NCI-H2107 treated with DMSO at 0.1 percent for 48 hours (cell line): ENCODE results near the gene PRDM1.

Source experiments
- DNase-seq: peaks from one replicate; lab custom pipeline; 2025; ENCODE audit not compliant: unreplicated experiment; lab: John Stamatoyannopoulos, UW

PRDM1 gene

DNA sequence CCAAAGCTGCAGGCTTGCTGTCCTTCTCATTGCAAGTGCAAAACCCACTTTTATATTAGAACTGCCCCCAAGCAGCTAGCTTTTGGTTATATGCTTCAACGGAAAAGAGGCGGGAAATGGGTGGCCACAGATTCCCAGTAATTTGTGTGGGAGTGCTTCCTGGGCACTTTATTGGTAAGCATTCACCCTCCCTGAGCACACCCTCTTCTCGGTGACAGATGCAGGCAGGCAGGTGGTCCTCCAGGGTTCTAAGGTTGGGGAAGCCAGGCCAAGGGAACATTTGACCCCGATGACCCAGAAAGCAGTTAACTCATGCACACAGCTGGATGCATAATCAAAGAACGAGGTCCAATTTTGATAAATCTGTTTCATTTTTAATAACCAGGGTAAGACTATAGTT is 29.1 kb downstream of the PRDM1 start:
- no peak for DNase-seq

GRCh38 chr6:106116125-106116832 is 30.1 kb downstream of the PRDM1 start:
- DNase-seq = no peak

DNA sequence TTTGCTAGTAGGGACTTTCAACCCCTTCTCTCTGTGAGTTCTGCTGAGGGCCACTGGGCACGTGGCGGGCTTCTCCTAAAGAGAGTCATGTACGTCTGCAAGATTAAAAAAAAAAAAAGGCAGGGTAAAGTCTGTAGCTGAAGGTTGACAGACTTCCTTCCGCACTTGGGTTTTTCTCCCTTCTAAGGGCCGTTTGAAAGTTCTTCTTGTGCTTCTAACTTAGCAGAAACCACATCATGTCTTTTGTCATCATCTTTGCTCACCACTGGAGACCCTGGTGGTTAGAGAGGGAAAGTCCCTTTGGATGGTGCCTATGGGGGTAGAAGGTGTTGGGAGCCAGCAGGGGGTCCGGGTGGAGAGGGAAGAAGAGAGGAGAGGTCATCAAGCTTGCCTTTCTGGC is 31.4 kb downstream of the PRDM1 start:
- DNase-seq = no peak

GRCh38 chr6:106118835-106119431 is 32.8 kb downstream of the PRDM1 start:
- DNase-seq = no peak

DNA sequence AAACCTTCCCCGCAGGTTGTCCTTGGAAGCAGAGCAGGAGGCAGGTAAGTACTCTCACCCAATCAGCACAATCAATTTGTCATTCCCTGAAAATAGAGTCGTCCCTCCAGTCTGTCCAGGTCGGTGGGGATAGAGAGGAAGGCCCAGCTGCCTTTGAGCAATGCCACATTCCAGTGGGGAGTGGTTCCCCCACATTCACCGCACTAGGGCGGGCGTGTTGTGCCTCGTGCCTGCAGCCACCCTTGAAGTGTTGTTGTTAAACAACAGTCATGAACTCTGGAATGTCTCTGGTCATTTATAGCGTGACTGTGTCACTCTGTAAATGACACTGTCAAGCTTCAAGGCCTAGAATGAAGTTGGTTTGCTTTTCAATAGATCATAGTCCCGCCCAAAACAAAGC is 33.4 kb downstream of the PRDM1 start:
- DNase-seq = no peak

GRCh38 chr6:106120006-106120405 is 33.9 kb downstream of the PRDM1 start:
- no peak for DNase-seq

- DNase-seq = no peak
These were observed 34.3 kb downstream of the PRDM1 start for GRCh38 chr6:106120406-106120805.

GRCh38 chr6:106122306-106122918 is 36.3 kb downstream of the PRDM1 start:
- peak; percentile 30 for DNase-seq

- no peak for DNase-seq
These were observed 37.0 kb downstream of the PRDM1 start for GRCh38 chr6:106122938-106123656.

- DNase-seq = no peak
These were observed 37.9 kb downstream of the PRDM1 start for GRCh38 chr6:106124015-106124414.

- no peak for DNase-seq
These were observed 38.6 kb downstream of the PRDM1 start for GRCh38 chr6:106124437-106125430.

- no peak for DNase-seq
These were observed 39.8 kb downstream of the PRDM1 start for GRCh38 chr6:106125925-106126435.

DNA sequence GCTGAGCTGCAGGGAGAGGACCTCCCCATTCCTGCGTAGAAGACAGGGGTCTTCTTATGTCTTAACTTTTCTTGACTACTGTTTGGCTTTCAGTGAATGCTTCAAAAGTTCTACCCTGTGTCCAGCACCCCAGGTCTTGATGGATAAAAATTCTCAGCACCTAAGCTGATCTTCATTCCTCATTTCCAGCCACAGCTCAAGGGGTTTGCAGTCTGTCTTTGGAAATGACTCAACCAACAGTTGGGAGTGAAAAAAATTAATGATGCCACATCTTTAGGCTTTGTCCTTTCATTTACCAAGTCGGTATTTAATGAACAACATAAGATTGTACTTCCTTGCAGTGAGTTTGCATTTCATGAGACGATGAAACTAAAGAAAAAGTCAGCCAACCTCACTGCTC is 40.3 kb downstream of the PRDM1 start:
- DNase-seq = no peak

DNA sequence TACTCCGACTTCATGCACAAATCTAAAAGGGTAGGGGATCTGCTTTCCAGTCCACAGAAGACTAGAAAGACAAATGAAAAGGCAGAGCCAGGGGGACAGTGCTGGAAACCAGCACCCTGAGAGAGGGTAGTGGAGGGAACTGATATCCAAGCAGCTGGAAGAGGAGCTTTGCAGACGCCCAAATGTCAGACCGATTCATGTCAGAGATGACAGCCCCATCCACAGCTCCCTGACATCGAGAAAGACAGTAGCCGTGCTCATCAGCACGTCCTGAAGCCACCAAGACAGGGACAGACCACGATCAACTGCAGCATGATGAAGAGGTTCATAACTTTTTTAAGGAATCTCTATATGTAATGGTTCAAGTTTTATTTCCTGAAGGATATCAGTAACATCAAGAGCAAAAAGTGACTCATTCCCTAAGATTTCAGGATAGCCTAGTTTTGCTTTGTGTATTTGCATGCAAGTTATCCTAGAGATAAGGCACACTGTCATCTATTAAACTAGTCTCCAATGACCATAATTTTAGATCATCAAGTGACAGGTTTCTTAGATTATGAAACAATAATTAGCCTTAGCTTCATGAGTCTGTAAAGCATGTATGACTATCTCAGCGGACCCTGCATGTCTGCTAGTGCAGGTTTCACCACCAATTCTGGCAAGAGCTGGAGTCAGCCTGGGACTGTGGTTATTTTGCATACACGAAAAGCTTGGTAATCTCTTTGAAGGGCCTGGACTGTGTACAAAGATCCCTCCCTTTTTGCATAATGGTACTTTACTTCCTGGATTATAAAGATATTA is 43.0 kb downstream of the PRDM1 start:
- DNase-seq = no peak

DNA sequence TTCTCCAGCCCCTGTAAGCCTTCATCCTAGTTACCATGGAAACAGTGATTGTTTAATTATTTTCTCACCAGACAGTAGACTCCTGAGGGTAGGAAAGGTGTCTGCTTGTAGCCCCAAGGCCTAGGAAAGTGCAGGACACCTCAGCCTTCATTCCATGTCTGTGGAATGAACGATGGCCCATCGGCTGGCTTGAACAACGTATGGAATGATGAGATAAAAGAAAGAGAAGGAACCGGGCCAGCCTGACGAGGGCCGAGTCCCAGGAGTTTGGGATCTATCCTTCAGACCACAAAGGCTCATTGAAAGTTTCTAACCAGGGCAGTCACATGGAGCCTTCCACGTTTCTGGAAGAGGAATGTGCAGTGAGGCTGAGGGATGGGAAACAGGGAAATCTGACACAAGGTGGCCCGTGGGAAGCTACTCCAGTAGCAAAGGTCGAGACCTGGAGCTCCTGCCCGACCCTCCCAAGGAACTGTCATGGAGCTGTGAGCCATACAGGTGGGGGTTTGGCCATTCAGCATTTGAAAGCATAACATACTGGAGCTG is 46.1 kb downstream of the PRDM1 start:
- DNase-seq = no peak

GRCh38 chr6:106133040-106133439 is 46.9 kb downstream of the PRDM1 start:
- DNase-seq = no peak

DNA sequence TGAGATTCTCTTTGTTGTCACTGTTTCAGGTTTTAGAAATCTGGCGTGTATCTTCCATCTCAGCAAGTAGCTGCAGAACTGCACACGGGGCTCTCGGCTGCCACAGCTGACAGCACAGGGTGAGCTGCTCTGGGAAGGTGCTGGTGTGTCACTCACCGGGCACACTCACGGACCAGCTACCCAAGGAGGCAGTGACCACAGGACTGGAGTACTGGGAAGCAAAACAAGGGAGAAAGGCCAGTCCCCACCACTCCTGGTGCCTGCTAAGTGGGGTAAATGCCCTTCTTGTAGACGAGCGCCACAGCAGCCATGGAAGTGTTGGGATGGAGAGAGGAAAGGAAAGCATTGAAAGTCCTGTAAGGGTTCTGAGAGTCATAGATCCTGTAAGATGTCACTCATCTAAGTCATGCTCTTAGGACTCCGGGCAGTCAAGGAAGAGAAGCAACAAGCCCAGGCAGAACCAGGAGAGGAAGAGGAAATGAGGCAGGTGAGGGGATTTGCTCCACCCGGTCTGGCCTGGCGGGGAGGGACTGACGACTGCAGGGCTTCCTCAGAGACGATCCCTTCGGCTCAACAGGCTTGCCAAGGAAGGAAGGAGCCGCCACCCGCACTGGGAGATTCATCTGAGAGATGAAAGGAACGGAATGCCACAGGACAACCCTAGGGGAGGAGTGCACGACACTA is 48.1 kb downstream of the PRDM1 start:
- DNase-seq = no peak

DNA sequence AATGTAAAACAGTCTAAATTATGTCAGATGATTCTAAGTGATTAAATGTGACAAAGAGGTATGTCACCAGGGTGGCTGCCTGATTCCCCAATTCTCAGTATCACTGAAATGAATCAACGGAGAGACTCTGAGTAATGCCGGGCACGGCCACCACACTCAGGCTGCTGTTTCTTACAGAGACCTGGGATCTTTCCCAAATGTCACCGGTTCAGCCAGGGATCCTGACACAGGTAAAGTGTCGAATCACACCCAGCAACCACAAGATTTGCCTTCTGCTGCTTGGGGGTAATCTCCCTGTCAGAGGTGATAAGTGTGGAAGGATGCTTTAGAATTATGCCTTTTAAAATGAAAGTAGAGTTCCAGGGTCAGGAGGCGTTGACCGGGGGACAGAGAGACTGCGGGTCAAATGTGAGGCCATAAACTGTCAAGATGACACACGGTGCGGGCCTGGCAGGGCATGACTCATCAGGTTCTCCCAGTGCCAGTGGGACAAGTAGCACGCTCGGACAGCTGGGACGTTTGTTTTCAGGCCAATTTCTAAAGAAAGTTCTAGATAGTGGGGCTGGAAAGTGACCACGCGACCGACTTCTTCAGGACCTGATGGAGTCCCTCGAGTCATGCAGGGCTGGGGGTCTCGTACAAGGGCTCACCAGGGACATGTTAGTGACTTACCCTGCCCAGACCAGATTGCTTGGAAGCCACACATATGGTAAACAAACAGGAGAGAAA is 48.9 kb downstream of the PRDM1 start:
- DNase-seq = no peak
